Endothelial cell of umbilical vein (primary cell): ENCODE data around the gene ACOT7. TPM values are rescaled to one million over a fixed set of nuclear protein-coding genes. Genes with fewer than 3 reads are reported as not detected.

Source experiments
- BruUV-seq: library from RNA; stranded (reverse); fragments of 400-500 nt; replicated peaks from 2 replicates; lab custom pipeline; 2021; lab: Mats Ljungman, UMichigan
- CTCF ChIA-PET: fragments of 300-600, 350-600 bp; sonication (Branson Sonifier 250); formaldehyde crosslinking; loops from one replicate; lab custom pipeline; 2021; ENCODE audit warnings: antibody characterized with exemption, inconsistent platforms; lab: Charles Lee
- POLR2A ChIA-PET: fragments of 300-600, 350-600 bp; sonication (Branson Sonifier 250); formaldehyde crosslinking; loops from one replicate; lab custom pipeline; 2021; ENCODE audit warnings: antibody characterized with exemption, inconsistent platforms; lab: Charles Lee
- DNase-seq: peaks from one replicate; pipeline ENCODE4 v3.0.0-alpha.2; 2011; ENCODE audit warnings: low read depth, low spot score
- FAIRE-seq: peaks from 2 replicates; lab custom pipeline; 2011; peaks lifted over from hg19 to GRCh38; lab: Jason Lieb, UNC
- H2AFZ ChIP-seq: 2 replicates; pipeline ENCODE4 v1.6.0; 2012; ENCODE audit warnings: low read depth, low read length, control low read depth, inconsistent platforms
- H3K27ac ChIP-seq: 2 replicates; pipeline ENCODE4 v1.5.1; 2011; ENCODE audit warnings: low read depth, mild to moderate bottlenecking, control low read depth, low read length, moderate library complexity; ENCODE audit not compliant: insufficient read depth
- H3K27me3 ChIP-seq, 2 experiments: 2 replicates each; pipeline versions ENCODE4 v1.6.0 to v1.6.1; 2011; ENCODE audit warnings: low read length in 2 of 2, mixed read lengths in 1 of 2; ENCODE audit not compliant: control insufficient read depth in 2 of 2, insufficient read depth in 2 of 2
- H3K36me3 ChIP-seq, 2 experiments: 2 replicates in 1 of 2; 3 replicates in 1 of 2; pipeline ENCODE4 v1.5.1; 2011; ENCODE audit warnings: low read length in 2 of 2, mild to moderate bottlenecking in 1 of 2, moderate library complexity in 1 of 2; ENCODE audit not compliant: control insufficient read depth in 2 of 2, insufficient read depth in 2 of 2; ENCODE audit errors: extremely low read depth in 1 of 2
- H3K4me1 ChIP-seq: 3 replicates; pipeline ENCODE4 v1.5.1; 2011; ENCODE audit warnings: mild to moderate bottlenecking, low read length; ENCODE audit not compliant: control insufficient read depth, insufficient read depth; ENCODE audit errors: extremely low read depth
- H3K4me2 ChIP-seq: 2 replicates; pipeline ENCODE4 v1.6.1; 2011; ENCODE audit warnings: low read length, control low read depth, mixed read lengths; ENCODE audit not compliant: insufficient read depth
- H3K4me3 ChIP-seq, 3 experiments: fragments of 200-600 bp in 1 of 3; sonication (generic), shearing (Covaris generic) in 1 of 3; replicated peaks in 1 of 3; 2 replicates each; pipeline ENCODE4 v1.5.1; 2011 to 2016; ENCODE audit warnings: control low read depth in 3 of 3, low read length in 3 of 3, mild to moderate bottlenecking in 2 of 3, inconsistent platforms in 1 of 3, low read depth in 1 of 3, moderate library complexity in 1 of 3; ENCODE audit not compliant: insufficient read depth in 1 of 3
- H3K79me2 ChIP-seq: 2 replicates; pipeline ENCODE4 v1.6.0; 2012; ENCODE audit warnings: low read length, inconsistent platforms; ENCODE audit not compliant: control insufficient read depth, insufficient read depth
- H3K9ac ChIP-seq: replicated peaks from 2 replicates; pipeline ENCODE3; 2011; ENCODE audit warnings: low read length, control low read depth; ENCODE audit not compliant: insufficient read depth; ENCODE audit errors: extremely low read depth
- H3K9me1 ChIP-seq: replicated peaks from 3 replicates; pipeline ENCODE4 v1.6.0; 2011; ENCODE audit warnings: mild to moderate bottlenecking, low read length; ENCODE audit not compliant: control insufficient read depth, insufficient read depth; ENCODE audit errors: extremely low read depth
- H3K9me3 ChIP-seq: replicated peaks from 2 replicates; pipeline ENCODE4 v1.5.1; 2012; ENCODE audit warnings: low read length, inconsistent platforms; ENCODE audit not compliant: control insufficient read depth, insufficient read depth
- H4K20me1 ChIP-seq: replicated peaks from 2 replicates; pipeline ENCODE3; 2011; ENCODE audit warnings: mild to moderate bottlenecking, low read length; ENCODE audit not compliant: control insufficient read depth, insufficient read depth; ENCODE audit errors: extremely low read depth
- CTCF ChIP-seq, 2 donors: IDR thresholded peaks; 1 replicate in 1 of 2; 2 replicates in 1 of 2; pipeline ENCODE4 v1.5.1; 2011; ENCODE audit warnings: low read length in 2 of 2, mild to moderate bottlenecking in 2 of 2, moderate library complexity in 2 of 2, control low read depth in 1 of 2, inconsistent platforms in 1 of 2, low read depth in 1 of 2; ENCODE audit not compliant: insufficient read depth in 1 of 2; ENCODE audit errors: extremely low read depth in 1 of 2
- EZH2 ChIP-seq: IDR thresholded peaks from 2 replicates; pipeline ENCODE4 v1.6.1; 2012; ENCODE audit warnings: borderline replicate concordance, low read depth, mild to moderate bottlenecking, moderate library complexity, low read length, inconsistent platforms; ENCODE audit not compliant: severe bottlenecking
- FOS ChIP-seq: IDR thresholded peaks from 2 replicates; pipeline ENCODE4 v1.6.1; 2011; ENCODE audit warnings: mild to moderate bottlenecking, low read length, moderate library complexity, borderline replicate concordance; ENCODE audit not compliant: insufficient read depth
- GATA2 ChIP-seq: IDR thresholded peaks from 2 replicates; pipeline ENCODE4 v1.7.0; 2011; ENCODE audit warnings: low read depth, mild to moderate bottlenecking, moderate library complexity, mixed read lengths, low read length; ENCODE audit not compliant: insufficient read length, insufficient read depth
- JUN ChIP-seq: IDR thresholded peaks from 2 replicates; pipeline ENCODE4 v1.6.1; 2011; ENCODE audit warnings: borderline replicate concordance, low read depth; ENCODE audit not compliant: insufficient read length, insufficient read depth
- MAX ChIP-seq: IDR thresholded peaks from 2 replicates; pipeline ENCODE4 v1.6.1; 2011; ENCODE audit not compliant: insufficient read depth, insufficient read length
- MYC ChIP-seq: IDR thresholded peaks from one replicate; pipeline ENCODE4 v1.6.1; 2011; ENCODE audit warnings: mild to moderate bottlenecking, low read depth, low read length
- POLR2A ChIP-seq: IDR thresholded peaks from 2 replicates; pipeline ENCODE4 v1.6.1; 2012; ENCODE audit warnings: low read depth, mild to moderate bottlenecking, control low read depth, low read length
- POLR2AphosphoS5 ChIP-seq: IDR thresholded peaks from 2 replicates; pipeline ENCODE4 v1.6.1; 2012; ENCODE audit warnings: low read depth, mild to moderate bottlenecking, control low read depth, low read length, moderate library complexity; ENCODE audit not compliant: insufficient read depth
- dilution Hi-C: fragments of 300-500 bp; cut with MboI; formaldehyde crosslinking; loops from one replicate; pipeline ENCODE4 v1.15.0; 2019; ENCODE audit warnings: low sequenced_read_pairs; ENCODE audit not compliant: extremely low pct_ligation_motif_present
- intact Hi-C: fragments of 100-400 bp; cut with micrococcal nuclease; formaldehyde crosslinking; loops from one replicate; pipeline ENCODE4 v1.10.0; 2022
- polyA plus RNA-seq, 4 experiments: library from polyadenylated mRNA; depleted of rRNA in 3 of 4; stranded (reverse) in 3 of 4; unstranded in 1 of 4; fragments of >200 nt; gene quantifications; 2 replicates each; pipeline versions ENCODE4 v1.2.1 to v1.2.3, GENCODE V29; 2011 to 2012; ENCODE audit warnings: missing spikeins in 1 of 4
- total RNA-seq: library from RNA; stranded (reverse); gene quantifications from 2 replicates; pipeline ENCODE4 v1.2.3, GENCODE V29; 2021

The ACOT7 gene
- total and polyA plus RNA-seq, 2 donors (not counting 3 experiments of a cell fraction or from before 2014, with no cell fraction given) = 69.4 to 105 TPM

- no peak overlapping the region for H3K27ac ChIP-seq
- H3K9me3 ChIP-seq = no peaks in the 10 kb centered on the region
- TF ChIP-seq MAX (no peak), MYC (no peak), JUN (no peak), POLR2A (no peak), POLR2AphosphoS5 (no peak), FOS (no peak), CTCF (IDR thresholded peaks at IDR 0.05; ENCODE audit: extremely low read depth in 1 of 2, insufficient read depth in 1 of 2, low read depth in 1 of 2, low read length in 2 of 2) (no peak), GATA2 (no peak), EZH2 (no peak)
- DNase-seq (no peak), FAIRE-seq (no peak)
- no peaks in the 10 kb centered on the region for H3K79me2 ChIP-seq
- no peaks in the 10 kb centered on the region for H3K9me1 ChIP-seq
- ChIA-PET POLR2A (interaction anchor here (0.6 kb wide), 1 partner anchor 33 kb away, joined by 7 read pairs; no protein-coding TSS in a partner anchor), CTCF (no interaction called here)
- H2AFZ ChIP-seq = no peak overlapping the region
- H4K20me1 ChIP-seq = no peaks in the 10 kb centered on the region
- no peaks in the 10 kb centered on the region for H3K36me3 ChIP-seq
- intact Hi-C loops (no loop called here), dilution Hi-C loops (no loop called here)
- no peak overlapping the region for H3K9ac ChIP-seq
- H3K4me2 ChIP-seq = no peak overlapping the region
- no peaks in the 10 kb centered on the region for H3K4me1 ChIP-seq
- no peak overlapping the region for H3K4me3 ChIP-seq
- no TSS peak for BruUV-seq
- H3K27me3 ChIP-seq = no peaks in the 10 kb centered on the region
Observed at GRCh38 chr1:6303397-6304012, 90.1 kb downstream of the ACOT7 start.
